HG03196 (cell line): Measurements from ENCODE around the gene ABHD17B.

Source experiments
- ATAC-seq: cut with Tn5 transposase; IDR thresholded peaks from one replicate; pipeline ENCODE4 v1.9.1; 2021; ENCODE audit not compliant: unreplicated experiment

Gene ABHD17B

GRCh38 chr9:71822935-71823334 lies 88.1 kb downstream of the ABHD17B start:
- no peak for ATAC-seq

GRCh38 chr9:71822456-71822855 lies 88.5 kb downstream of the ABHD17B start:
- ATAC-seq: no peak

GRCh38 chr9:71821405-71821804 lies 89.6 kb downstream of the ABHD17B start:
- ATAC-seq: no peak

GRCh38 chr9:71820403-71820921 lies 90.5 kb downstream of the ABHD17B start:
- ATAC-seq: no peak

- ATAC-seq: no peak
Observed at GRCh38 chr9:71819115-71819739, 91.8 kb downstream of the ABHD17B start.

- ATAC-seq: no peak
Observed at GRCh38 chr9:71816916-71817451, 94.0 kb downstream of the ABHD17B start.
